HG03025 (cell line): Measurements from ENCODE around the gene SMIM13.

Source experiments
- ATAC-seq: cut with Tn5 transposase; IDR thresholded peaks from one replicate; pipeline ENCODE4 v1.9.1; 2021; ENCODE audit warnings: mild to moderate bottlenecking, moderate library complexity; ENCODE audit not compliant: unreplicated experiment, low FRiP score

Gene SMIM13

DNA sequence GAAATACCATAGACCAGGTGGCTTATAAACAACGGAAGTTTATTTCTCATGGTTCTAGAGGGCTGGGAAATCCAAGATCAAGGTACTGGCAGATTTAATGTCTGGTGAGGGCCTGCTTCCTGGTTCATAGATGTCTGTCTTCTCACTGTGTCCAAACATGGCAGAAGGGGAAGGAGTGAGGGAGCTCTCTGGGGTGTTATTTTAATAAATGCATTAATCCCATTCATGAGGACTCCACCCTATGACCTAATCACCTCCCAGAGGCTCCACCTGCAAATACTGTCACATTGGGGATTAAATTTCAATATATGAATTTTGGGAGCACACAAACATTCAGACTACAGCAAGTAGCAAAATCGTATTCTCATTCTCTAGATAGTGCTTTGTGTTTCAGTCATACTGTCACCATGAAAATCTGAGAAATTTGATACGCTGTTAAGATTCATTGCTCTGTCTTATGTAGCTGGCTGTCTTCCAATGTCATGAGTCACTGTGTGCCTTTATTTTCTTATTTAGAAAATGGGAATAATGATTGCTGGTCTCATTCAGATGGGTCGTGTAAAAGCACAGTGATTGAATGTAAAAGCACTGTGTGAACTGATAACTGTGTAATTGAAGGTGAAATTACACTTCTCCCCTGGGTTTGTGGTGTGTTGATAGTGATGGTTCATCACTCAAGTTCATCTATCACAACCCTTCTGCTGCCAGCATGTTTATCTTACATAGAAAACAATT lies 26.8 kb downstream of the SMIM13 start:
- no peak for ATAC-seq

DNA sequence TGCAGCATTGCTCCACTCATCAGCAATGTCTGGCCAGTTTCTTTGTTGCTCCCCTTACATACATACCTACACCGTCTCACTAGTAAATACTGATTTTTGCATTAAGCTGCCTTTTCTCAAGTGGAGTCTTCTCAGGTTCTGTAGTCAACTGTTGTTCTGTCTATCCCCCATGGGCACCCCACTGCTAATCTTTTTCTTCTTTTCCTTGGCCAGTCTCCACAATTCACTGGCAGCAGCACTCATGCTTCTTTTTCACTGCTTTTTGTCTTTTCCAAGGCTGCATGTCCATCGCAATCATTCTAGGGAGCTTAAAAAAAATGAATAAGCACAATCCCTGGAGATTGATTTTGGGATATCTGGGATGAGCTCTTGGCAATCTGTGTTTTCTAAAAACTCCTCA lies 28.2 kb downstream of the SMIM13 start:
- no peak for ATAC-seq

DNA sequence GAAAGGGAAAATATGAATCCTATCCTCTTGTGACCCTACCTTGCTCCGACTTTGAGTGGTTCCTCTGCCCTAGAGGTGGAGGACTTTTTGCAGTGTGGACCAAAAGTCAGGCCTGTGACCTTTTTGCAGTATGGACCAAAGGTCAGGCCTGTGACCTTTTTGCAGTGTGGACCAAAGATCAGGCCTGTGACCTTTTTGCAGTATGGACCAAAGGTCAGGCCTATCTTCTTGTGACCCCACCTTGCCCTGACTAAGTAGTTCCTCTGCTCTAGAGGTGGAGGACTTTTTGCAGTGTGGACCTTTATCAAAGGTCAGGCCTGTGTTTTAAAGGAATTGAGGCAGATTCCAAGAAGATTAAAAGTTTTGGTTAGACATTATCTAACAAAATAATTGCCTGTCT lies 28.7 kb downstream of the SMIM13 start:
- no peak for ATAC-seq

DNA sequence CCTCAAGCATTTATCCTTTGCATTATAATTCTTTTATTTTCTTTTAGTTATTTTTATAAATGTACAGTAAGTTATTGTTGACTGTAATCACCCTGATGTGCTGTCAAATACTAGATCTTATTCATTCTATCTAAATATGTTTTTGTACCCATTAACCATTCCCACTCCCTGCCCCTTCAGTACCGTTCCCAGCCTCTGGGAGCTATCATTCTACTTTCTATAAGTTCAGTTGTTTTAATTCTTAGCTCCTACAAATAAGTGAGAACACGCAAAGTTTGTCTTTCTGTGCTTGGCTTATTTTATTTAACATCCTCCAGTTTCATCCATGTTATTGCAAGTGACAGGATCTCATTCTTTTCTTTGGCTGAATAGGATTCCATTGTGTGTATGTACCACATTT lies 30.3 kb downstream of the SMIM13 start:
- no peak for ATAC-seq

DNA sequence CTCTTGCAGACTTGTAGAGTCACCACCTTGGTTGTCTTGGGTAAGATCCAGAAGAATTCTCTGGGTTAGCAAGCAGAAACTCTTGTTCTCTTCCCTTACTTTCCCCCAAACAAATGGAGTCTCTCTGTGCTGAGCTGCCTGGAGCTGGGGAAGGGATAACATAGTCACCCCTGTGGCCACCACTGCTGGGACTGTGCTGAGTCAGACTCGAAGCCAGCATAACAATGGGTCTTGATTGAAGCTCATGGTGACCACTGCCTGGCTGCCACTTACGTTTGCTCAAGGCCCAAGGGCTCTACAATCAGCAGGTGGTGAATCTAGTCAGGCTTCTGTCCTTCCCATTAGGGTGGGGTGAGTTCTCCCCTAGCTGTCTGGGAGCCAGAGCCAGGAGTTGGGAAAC lies 33.2 kb downstream of the SMIM13 start:
- no peak for ATAC-seq

DNA sequence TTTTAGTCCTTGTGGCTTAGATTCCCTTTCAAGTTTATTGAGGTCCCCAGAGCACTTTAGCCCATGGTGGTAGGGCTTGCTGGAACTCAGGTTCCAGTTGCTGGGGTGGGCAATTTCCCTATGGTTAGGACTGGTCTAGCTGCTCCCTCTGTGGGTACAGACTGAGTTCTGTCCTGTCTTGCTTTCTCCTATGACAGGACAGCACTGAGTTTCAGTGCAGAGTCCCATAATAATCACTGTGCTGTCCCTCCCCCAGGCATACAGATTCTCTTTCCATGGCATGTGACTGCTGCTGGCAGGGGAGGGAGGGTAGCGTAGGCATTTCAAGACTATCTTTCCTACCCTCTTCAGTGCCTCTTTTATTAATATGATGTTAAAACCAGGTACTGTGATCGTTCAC lies 35.0 kb downstream of the SMIM13 start:
- ATAC-seq = no peak

DNA sequence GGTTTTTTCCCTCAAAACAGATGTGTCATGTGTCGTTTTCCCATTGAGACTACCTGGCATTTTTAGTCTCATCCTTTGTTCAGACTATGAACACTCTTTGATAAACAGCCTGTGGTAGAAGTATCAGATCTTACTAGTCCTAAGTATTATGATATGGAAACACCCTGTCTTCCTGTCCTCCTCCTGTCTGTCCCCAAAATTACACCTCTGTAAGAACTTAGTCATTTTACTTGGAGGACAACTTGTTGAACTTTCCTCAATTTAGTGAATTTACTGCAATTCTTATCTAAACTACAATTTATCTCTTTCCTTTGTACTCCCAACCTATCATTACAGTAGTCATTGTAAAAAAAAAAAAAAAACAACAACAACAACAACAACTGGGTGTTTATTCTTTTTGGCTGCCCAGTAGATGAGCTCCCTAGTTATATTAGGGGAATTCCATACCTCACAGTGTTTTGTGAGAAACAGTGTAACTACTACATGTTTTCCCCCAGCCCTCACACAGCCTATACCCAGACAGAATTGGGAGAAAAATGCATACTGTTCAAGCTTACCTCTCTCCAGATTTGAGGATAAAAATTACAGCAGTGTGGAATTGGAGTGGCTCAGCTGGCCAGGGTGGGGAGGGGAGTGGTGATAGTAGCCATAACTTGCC lies 36.4 kb downstream of the SMIM13 start:
- no peak for ATAC-seq

DNA sequence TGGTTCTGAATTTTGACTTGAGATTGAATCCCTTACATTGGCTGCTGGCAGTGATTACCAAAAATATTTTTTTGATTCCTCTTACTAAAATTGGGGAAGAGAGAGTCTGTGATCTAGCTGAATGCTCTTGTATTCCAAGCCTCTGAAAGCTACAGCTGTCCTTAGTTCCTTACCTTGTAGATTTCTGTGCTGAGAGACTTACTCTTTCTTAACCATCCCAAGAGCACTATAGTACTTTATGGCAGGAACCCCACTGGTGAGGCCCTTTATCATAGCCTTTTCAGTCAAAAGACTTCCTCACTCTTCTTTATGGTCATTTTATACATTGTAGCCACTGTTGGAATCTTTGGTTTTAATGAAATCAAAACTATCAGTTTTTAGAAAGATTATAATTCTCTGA lies 37.0 kb downstream of the SMIM13 start:
- ATAC-seq = no peak

DNA sequence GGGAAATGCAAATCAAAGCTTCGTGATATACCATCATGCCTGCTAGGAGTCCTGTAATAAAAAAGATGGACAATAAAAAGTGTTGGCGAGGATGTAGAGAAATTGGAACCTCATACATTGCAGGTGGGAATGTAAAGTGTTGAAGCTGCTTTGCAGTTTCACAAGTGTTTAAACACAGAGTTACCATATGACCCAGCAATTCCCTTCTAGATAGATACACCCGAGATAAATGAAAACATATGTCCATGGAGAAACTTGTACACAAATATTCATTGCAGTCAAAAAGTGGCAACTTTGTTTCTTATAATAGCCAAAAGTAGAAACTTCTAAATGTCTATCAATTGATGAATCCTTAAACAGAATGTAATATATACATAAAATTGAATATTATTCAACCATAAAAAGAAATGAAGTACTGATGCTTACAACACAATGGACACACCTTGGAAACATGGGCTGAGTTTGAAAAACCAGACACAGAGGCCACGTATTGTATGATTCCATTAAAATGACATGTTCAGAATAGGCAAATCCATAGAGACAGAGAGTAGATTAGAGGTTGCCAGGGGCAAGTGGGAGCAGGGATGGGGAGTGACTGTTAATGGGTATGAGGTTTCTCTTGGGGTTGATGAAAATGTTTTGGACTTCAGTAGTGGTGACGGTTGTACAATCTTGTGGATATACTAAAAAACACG lies 38.7 kb downstream of the SMIM13 start:
- ATAC-seq = no peak

DNA sequence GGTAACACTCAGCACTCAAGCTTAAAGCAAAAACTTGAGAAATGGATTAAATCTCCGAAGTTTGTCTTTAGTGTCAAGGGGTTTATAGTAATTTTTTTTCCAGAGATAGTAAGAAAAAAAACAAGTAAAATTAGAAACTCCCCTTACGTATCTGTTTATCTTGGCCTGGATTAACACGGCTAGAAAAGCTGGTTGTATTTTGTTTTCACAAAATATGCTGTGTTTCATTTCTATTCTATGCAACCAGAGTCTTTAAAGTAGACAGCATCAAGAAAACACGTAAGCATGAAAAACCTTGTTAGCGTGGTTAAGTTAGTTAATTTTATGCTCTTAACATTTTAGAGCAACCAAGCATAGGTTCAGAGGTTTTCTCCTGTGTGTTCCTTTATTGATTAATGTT lies 39.6 kb downstream of the SMIM13 start:
- no peak for ATAC-seq

DNA sequence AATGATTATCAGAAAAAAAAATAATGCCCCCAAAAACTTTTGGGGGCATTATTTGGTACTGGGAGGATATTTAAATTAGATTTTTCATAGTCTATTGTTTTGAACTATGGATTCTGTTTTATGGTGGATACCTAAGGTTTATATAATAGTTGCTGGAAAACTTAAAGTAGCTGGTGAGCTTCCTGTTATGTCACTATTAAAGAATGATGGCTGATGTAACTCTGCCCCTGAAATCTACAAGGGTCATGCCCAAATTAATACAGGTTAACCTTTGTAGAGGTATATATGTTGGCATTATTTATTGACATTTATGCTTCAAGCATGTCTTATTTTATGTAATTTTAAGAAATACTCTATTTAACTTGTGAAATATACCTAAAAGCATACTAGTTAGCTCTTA lies 43.2 kb downstream of the SMIM13 start:
- ATAC-seq = no peak

DNA sequence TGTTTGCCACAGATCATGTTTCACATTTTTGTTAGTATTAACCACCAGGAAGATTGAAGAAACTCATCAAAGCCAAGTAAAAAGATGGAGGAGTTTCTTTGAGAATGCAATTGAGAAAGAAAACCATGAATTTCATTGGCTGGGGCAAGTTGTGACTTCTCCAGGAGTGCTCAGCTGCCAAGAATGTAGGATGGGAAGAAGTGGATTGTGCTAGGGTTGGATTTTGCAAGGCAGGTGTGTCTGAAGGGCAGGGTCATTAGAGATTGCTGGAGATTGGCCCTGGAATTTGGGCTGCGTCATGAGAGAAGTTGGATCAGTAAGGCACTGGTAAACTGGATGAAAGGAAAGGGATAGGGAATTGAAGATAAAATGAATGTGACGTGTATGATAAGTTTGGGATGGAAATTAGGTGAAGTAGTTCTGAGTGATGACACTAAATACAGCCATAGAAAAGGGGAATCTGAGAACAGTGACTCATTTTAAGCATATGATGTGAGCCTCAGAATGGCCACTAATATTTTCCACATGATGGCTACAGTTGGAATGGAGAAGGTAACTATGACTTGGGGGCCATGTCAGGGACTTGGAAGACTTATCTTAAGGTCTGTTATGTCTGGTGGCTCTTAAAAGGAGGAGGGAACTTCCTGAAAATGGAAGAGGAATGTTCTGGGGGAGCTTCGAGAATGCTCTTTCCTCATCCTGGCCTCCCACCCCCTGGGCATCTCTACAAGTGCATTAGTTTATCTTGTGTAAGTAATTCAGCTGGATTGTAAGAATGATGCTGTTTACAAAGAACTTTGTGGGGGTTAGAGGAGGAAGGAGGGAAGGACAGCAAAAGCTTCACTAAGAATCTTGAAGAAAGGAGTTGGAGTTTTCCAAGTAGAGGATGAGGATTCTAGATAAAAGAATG lies 45.7 kb downstream of the SMIM13 start:
- ATAC-seq = no peak

DNA sequence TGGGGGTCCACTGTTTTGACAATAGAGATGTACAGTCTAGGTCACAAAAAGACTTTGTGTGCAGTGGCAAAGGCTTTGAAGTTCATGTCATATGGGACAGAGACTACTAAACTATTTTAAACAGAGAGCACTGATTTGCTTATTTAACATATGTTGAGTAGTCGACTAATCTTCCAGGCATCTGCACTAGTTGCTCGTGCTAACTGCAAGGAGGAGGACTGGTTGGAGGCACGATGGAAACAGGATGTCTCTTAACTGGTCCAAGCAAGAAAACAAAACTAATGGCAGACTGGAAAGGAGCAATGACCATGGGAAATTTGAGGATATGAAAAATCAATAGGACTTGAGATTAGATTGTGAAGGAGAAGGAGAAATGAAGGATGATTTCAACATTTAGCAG lies 46.4 kb downstream of the SMIM13 start:
- no peak for ATAC-seq

DNA sequence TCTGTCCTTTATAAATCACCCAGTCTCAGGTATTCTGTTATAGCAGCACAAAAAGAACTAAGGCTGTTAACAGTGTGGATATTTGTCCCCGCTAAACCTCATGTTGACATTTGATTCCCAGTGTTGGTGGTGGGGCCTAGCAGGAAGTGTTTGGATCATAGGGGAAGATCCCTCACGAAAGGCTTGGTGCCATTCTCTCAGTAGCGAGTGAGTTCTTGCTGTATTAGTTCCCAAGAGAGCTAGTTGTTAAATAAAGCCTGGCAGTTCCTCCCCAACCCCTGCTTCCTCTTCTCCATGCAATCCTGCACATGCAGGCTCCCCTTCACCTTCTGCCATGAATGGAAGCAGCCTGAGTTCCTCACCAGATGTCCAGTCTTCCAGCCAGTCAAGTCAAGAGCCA lies 47.7 kb downstream of the SMIM13 start:
- no peak for ATAC-seq

DNA sequence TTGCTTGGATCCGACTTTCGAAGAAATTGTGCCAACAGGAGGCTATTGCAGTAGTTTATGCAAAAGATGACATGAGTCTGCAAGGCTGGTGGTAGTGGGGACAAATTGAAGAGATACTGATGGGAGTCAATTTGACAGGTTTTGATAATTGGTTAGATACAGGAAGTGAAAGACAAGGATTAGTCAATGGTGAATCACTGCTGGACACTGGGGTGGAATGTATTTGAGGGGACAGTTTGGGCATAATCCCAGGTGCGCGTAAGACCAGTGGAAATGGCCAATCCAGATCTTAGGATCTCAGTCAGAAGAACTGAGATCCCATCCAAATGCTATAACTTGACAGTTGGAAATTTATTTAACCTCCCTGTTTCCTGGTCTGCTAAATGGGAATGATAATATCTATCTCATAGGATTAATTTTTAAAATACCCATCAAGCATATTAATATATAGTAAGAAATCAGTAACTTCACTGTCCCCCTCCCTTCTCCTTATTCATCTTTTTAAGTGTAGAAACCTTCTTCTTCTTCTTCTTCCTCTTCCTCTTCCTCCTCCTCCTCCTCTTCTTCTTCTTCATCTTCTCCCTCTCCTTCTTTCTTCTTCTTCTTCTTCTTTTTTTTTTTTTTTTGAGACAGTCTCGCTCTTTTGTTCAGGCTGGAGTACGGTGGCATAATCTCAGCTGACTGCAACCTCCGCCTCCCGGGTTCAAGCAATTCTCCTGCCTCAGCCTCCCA lies 48.8 kb downstream of the SMIM13 start:
- no peak for ATAC-seq

DNA sequence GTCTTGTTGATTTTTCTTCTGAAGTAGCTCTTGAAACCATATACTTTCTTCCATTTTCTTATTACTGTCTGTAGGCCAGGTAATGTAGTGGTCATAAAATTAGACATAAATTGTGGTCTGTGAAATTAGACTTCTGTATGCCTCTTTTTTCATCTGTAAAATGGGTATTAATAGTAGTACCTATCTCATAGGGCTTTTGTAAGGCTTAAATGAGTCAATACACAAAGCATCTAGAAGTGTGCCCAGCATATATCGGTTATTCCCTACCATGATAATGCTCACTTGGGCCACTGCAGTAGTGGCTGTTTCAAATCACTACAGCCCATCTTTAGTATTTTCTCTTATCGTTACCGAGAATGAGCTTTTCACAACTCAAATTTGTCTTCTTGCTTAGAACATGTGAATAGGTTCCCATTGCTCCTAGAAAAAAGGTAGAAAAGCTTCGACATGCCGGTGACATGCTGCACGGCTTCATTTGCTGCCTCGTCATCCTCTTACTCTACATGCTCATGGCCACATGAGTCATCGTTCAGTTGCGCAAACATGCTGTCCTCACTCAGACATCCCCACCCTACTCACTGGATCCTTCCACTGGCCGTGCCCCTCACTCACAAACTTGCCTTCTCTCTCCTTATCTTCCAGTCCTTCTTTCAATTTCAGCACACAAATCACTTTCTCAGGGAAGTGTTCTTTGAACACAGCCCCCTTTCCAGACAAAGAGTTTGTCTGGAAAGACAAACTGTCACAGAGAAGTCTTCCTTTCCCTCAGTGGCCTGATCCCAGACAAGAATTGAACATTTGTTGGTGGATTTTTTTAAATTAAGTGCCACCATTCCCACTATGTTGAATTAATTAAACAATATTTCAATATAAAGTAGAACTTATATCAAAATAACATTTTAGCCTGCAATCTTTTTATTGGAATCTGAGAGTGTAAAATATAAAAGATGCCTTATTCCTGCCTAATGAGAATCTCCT lies 50.0 kb downstream of the SMIM13 start:
- ATAC-seq = no peak

DNA sequence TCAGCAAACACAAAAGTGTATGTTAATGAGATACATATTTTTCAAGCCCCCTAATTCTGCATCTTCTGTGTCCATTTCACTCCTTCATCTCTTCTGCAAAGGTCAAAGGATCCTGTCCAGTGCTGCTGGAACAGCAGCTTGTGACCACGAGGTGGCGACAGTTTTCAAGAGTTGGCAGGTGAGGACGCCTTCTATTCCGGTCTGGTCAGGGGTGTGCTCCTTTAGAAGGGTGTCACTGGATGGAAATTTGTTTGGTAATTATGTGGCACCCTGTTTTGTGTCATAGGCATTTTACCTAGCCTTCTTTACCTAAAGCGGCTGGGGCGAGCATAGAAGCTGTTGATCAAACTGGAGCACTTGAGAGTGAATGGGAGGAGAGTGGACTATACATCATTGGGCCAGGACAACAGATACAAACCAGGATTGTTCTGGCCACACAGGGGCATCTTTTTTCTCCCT lies 50.8 kb downstream of the SMIM13 start:
- peak; percentile 55 for ATAC-seq

DNA sequence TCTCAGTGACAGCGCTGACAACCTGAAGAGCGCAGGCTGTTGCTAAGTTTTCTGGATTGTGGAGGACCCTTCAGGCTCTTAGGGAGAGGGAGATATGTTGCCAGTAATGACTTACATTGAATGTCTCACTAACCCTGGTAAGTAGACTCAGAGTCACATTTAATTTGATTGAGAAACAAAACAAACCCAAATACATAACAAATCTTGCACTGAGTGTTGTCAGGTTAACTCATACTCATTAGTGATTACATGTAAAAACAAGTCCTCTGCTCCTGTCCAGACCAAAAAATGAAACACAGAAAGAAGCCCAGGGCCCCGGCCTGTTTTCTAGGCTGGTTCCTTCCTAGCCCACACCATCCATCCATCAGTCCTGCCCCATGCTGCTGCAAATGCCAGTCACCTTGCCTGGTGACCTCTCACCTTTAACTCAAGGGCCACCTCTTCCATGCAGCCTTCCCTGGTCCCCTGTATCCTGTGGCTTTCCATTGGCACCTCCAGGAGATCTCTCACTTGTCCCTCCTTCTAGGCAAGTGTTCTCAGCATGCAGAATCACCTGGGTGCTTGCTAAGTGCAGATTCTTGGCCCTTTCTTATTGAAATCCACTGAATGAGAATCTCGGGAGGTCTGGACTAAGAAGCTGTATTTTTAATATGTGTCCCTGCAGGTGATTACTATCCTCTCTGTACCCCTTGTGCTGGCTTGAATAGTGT lies 52.6 kb downstream of the SMIM13 start:
- ATAC-seq = no peak
